NCI-H2171 (cell line): ENCODE results near the gene TNIP2.
"Not testable (repeated sequence)": the region's sequence is repeated elsewhere in the genome, so short reads cannot be mapped to it uniquely, and the experiment has no call there.

Experiments
- DNase-seq: peaks from one replicate; lab custom pipeline; 2025; lab: John Stamatoyannopoulos, UW

Gene TNIP2

GRCh38 chr4:2793586-2794485 is 37.7 kb upstream of the TNIP2 start:
- no peak for DNase-seq

- DNase-seq, result no peak
These were observed 36.8 kb upstream of the TNIP2 start, which contains the start of gene SH3BP2 for GRCh38 chr4:2792711-2793585. Gene SH3BP2 (plus strand): TSS chr4:2793085. CDS start chr4:2820618, 27,533 bp downstream.

- DNase-seq, result no peak
These were observed 36.2 kb upstream of the TNIP2 start for GRCh38 chr4:2792396-2792710.

GRCh38 chr4:2791518-2792395 is 35.6 kb upstream of the TNIP2 start:
- DNase-seq, result no peak

GRCh38 chr4:2790583-2791517 is 34.7 kb upstream of the TNIP2 start:
- no peak for DNase-seq

- DNase-seq, result no peak
These were observed 33.9 kb upstream of the TNIP2 start for GRCh38 chr4:2789793-2790582.

- no peak for DNase-seq
These were observed 33.2 kb upstream of the TNIP2 start for GRCh38 chr4:2789351-2789750.

- DNase-seq, result no peak
These were observed 32.5 kb upstream of the TNIP2 start for GRCh38 chr4:2788532-2789103.

- DNase-seq, result no peak
These were observed 32.0 kb upstream of the TNIP2 start for GRCh38 chr4:2788101-2788500.

GRCh38 chr4:2787230-2788100 is 31.3 kb upstream of the TNIP2 start:
- no peak for DNase-seq

- no peak for DNase-seq
These were observed 30.7 kb upstream of the TNIP2 start for GRCh38 chr4:2786794-2787229.

- DNase-seq, result no peak
These were observed 30.1 kb upstream of the TNIP2 start for GRCh38 chr4:2786152-2786671.

- no peak for DNase-seq
These were observed 29.5 kb upstream of the TNIP2 start for GRCh38 chr4:2785613-2786012.

- DNase-seq, result no peak
These were observed 27.7 kb upstream of the TNIP2 start for GRCh38 chr4:2783790-2784189.

GRCh38 chr4:2781911-2782310 is 25.8 kb upstream of the TNIP2 start:
- no peak for DNase-seq

GRCh38 chr4:2780643-2781042 is 24.5 kb upstream of the TNIP2 start:
- not testable (repeated sequence) for DNase-seq

- DNase-seq, result no peak
These were observed 15.1 kb upstream of the TNIP2 start for GRCh38 chr4:2771264-2771663.

GRCh38 chr4:2768921-2769336 is 12.8 kb upstream of the TNIP2 start:
- DNase-seq, result no peak
